Lower leg skin (tissue), 3 donors: ENCODE measurements around the gene NELL1.

Experiments
- CTCF ChIP-seq, 3 donors: fragments of 450-650 bp; IDR thresholded peaks; one replicate each; pipeline ENCODE4 v1.5.1; 2016; ENCODE audit warnings: antibody characterized with exemption in 3 of 3, mild to moderate bottlenecking in 3 of 3, moderate library complexity in 2 of 3
- POLR2A ChIP-seq, 2 donors: fragments of 450-650 bp; IDR thresholded peaks; one replicate each; pipeline ENCODE4 v1.6.1; 2016 to 2017; ENCODE audit warnings: antibody characterized with exemption in 2 of 2, mild to moderate bottlenecking in 1 of 2, moderate library complexity in 1 of 2

GRCh38 chr11:21169639-21170038 lies 500.3 kb downstream of the NELL1 start:
- TF ChIP-seq POLR2A (IDR thresholded peaks at IDR 0.05): no peak
- TF ChIP-seq CTCF (IDR thresholded peaks at IDR 0.05): no peak
